ENCODE measurements around the gene KLK5.
"Not testable (repeated sequence)": the region's sequence is repeated elsewhere in the genome, so short reads cannot be mapped to it uniquely, and the experiment has no call there.

The KLK5 gene

GRCh38 chr19:50972795-50973376 lies 20.0 kb upstream of the KLK5 start:
- no peak for FAIRE-seq
- no peak for DNase-seq (ENCODE audit: insufficient read length, low spot score)
- TF ChIP-seq PAX5 (IDR thresholded peaks at IDR 0.05; ENCODE audit: insufficient read depth, low read length, severe bottlenecking) (no peak), POLR2A (IDR thresholded peaks at IDR 0.05; ENCODE audit: low read depth, low read length) (no peak), TAF1 (IDR thresholded peaks at IDR 0.05; ENCODE audit: low read depth, low read length) (no peak), SPI1 (IDR thresholded peaks at IDR 0.05; ENCODE audit: low read depth, low read length) (no peak), POU2F2 (IDR thresholded peaks at IDR 0.05; ENCODE audit: low read depth, low read length) (no peak), POLR2AphosphoS5 (IDR thresholded peaks at IDR 0.05; ENCODE audit: low read depth, low read length) (no peak)

- DNase-seq (ENCODE audit: insufficient read length, low spot score); FAIRE-seq: not testable (repeated sequence)
Measured at GRCh38 chr19:50969810-50970209, 17.0 kb upstream of the KLK5 start.

- TF ChIP-seq TAF1 (IDR thresholded peaks at IDR 0.05; ENCODE audit: low read depth, low read length) (no peak), POLR2A (IDR thresholded peaks at IDR 0.05; ENCODE audit: low read depth, low read length) (no peak), POU2F2 (IDR thresholded peaks at IDR 0.05; ENCODE audit: low read depth, low read length) (no peak), SPI1 (IDR thresholded peaks at IDR 0.05; ENCODE audit: low read depth, low read length) (no peak), POLR2AphosphoS5 (IDR thresholded peaks at IDR 0.05; ENCODE audit: low read depth, low read length) (no peak), PAX5 (IDR thresholded peaks at IDR 0.05; ENCODE audit: insufficient read depth, low read length, severe bottlenecking) (no peak)
- FAIRE-seq, result no peak
Measured at GRCh38 chr19:50969413-50969760, 16.5 kb upstream of the KLK5 start, which contains the start of gene KLK6. TSS of gene KLK6 (minus strand) at chr19:50969591. CDS start at chr19:50968104, 1,487 bp downstream.

GRCh38 chr19:50968716-50969412 lies 16.0 kb upstream of the KLK5 start:
- no peak for FAIRE-seq
- TF ChIP-seq POLR2A (IDR thresholded peaks at IDR 0.05; ENCODE audit: low read depth, low read length) (no peak), PAX5 (IDR thresholded peaks at IDR 0.05; ENCODE audit: insufficient read depth, low read length, severe bottlenecking) (no peak), TAF1 (IDR thresholded peaks at IDR 0.05; ENCODE audit: low read depth, low read length) (no peak), SPI1 (IDR thresholded peaks at IDR 0.05; ENCODE audit: low read depth, low read length) (no peak), POU2F2 (IDR thresholded peaks at IDR 0.05; ENCODE audit: low read depth, low read length) (no peak), POLR2AphosphoS5 (IDR thresholded peaks at IDR 0.05; ENCODE audit: low read depth, low read length) (no peak)
- DNase-seq (ENCODE audit: insufficient read length, low spot score), result no peak

More at GRCh38 chr19:50969413-50969760, 16.5 kb upstream of the KLK5 start, which contains the start of gene KLK6:
- DNase-seq (ENCODE audit: insufficient read length, low spot score), result no peak

GRCh38 chr19:50967929-50968715 lies 15.3 kb upstream of the KLK5 start:
- FAIRE-seq, result no peak
- TF ChIP-seq TAF1 (IDR thresholded peaks at IDR 0.05; ENCODE audit: low read depth, low read length), result no peak
- TF ChIP-seq SPI1 (IDR thresholded peaks at IDR 0.05; ENCODE audit: low read depth, low read length), result no peak
- TF ChIP-seq POLR2A (IDR thresholded peaks at IDR 0.05; ENCODE audit: low read depth, low read length), result no peak
- TF ChIP-seq POLR2AphosphoS5 (IDR thresholded peaks at IDR 0.05; ENCODE audit: low read depth, low read length), result no peak
- no peak for TF ChIP-seq POU2F2 (IDR thresholded peaks at IDR 0.05; ENCODE audit: low read depth, low read length)
- no peak for TF ChIP-seq PAX5 (IDR thresholded peaks at IDR 0.05; ENCODE audit: insufficient read depth, low read length, severe bottlenecking)
- DNase-seq (ENCODE audit: insufficient read length, low spot score), result no peak

- TF ChIP-seq TAF1 (IDR thresholded peaks at IDR 0.05; ENCODE audit: low read depth, low read length), result no peak
- no peak for TF ChIP-seq POLR2AphosphoS5 (IDR thresholded peaks at IDR 0.05; ENCODE audit: low read depth, low read length)
- TF ChIP-seq POU2F2 (IDR thresholded peaks at IDR 0.05; ENCODE audit: low read depth, low read length), result no peak
- no peak for TF ChIP-seq SPI1 (IDR thresholded peaks at IDR 0.05; ENCODE audit: low read depth, low read length)
- no peak for TF ChIP-seq PAX5 (IDR thresholded peaks at IDR 0.05; ENCODE audit: insufficient read depth, low read length, severe bottlenecking)
- no peak for TF ChIP-seq POLR2A (IDR thresholded peaks at IDR 0.05; ENCODE audit: low read depth, low read length)
- no peak for FAIRE-seq
Measured at GRCh38 chr19:50964266-50964665, 11.4 kb upstream of the KLK5 start.

GRCh38 chr19:50963381-50963780 lies 10.5 kb upstream of the KLK5 start:
- TF ChIP-seq PAX5 (IDR thresholded peaks at IDR 0.05; ENCODE audit: insufficient read depth, low read length, severe bottlenecking) (no peak), TAF1 (IDR thresholded peaks at IDR 0.05; ENCODE audit: low read depth, low read length) (no peak), POLR2AphosphoS5 (IDR thresholded peaks at IDR 0.05; ENCODE audit: low read depth, low read length) (no peak), POLR2A (IDR thresholded peaks at IDR 0.05; ENCODE audit: low read depth, low read length) (no peak), SPI1 (IDR thresholded peaks at IDR 0.05; ENCODE audit: low read depth, low read length) (no peak), POU2F2 (IDR thresholded peaks at IDR 0.05; ENCODE audit: low read depth, low read length) (no peak)
- DNase-seq (ENCODE audit: insufficient read length, low spot score) (no peak), FAIRE-seq (no peak)

More at GRCh38 chr19:50964266-50964665, 11.4 kb upstream of the KLK5 start:
- no peak for DNase-seq (ENCODE audit: insufficient read length, low spot score)

GRCh38 chr19:50962245-50962644 lies 9.4 kb upstream of the KLK5 start:
- no peak for DNase-seq (ENCODE audit: insufficient read length, low spot score)
- FAIRE-seq, result no peak
- no peak for TF ChIP-seq POU2F2 (IDR thresholded peaks at IDR 0.05; ENCODE audit: low read depth, low read length)
- no peak for TF ChIP-seq TAF1 (IDR thresholded peaks at IDR 0.05; ENCODE audit: low read depth, low read length)
- TF ChIP-seq SPI1 (IDR thresholded peaks at IDR 0.05; ENCODE audit: low read depth, low read length), result no peak
- no peak for TF ChIP-seq PAX5 (IDR thresholded peaks at IDR 0.05; ENCODE audit: insufficient read depth, low read length, severe bottlenecking)
- no peak for TF ChIP-seq POLR2A (IDR thresholded peaks at IDR 0.05; ENCODE audit: low read depth, low read length)
- TF ChIP-seq POLR2AphosphoS5 (IDR thresholded peaks at IDR 0.05; ENCODE audit: low read depth, low read length), result no peak

All from GM12891 (cell line).